GM21367 (cell line): ENCODE data around the gene MYH2.

Source experiments
- ATAC-seq: cut with Tn5 transposase; IDR thresholded peaks from one replicate; pipeline ENCODE4 v1.9.1; 2021; ENCODE audit not compliant: unreplicated experiment

MYH2 gene

GRCh38 chr17:10516638-10517037 lies 32.8 kb downstream of the MYH2 start:
- ATAC-seq: no peak

- ATAC-seq: no peak
These were observed 33.4 kb downstream of the MYH2 start for GRCh38 chr17:10516065-10516464.

GRCh38 chr17:10513299-10514067 lies 36.0 kb downstream of the MYH2 start:
- ATAC-seq: no peak

- no peak for ATAC-seq
These were observed 36.6 kb downstream of the MYH2 start for GRCh38 chr17:10512856-10513255.

GRCh38 chr17:10499950-10500349 lies 49.5 kb downstream of the MYH2 start:
- no peak for ATAC-seq

GRCh38 chr17:10492004-10492403 lies 57.5 kb downstream of the MYH2 start:
- no peak for ATAC-seq

DNA sequence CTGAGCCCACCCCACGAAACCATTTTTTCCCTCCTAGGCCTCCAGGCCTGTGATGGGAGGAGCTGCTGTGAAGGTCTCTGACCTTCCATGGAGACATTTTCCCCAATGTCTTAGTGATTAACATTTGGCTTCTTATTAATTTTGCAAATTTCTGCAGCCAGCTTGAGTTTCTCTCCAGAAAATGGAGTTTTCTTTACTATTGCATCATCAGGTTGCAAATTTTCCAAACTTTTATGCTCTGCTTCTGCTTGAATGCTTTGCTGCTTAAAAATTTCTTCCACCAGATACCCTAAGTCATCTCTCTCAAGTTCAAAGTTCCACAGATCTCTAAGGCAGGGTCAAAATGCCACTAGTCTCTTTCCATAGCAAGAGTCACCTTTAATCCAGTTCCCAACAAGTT lies 67.2 kb downstream of the MYH2 start:
- no peak for ATAC-seq

- ATAC-seq: no peak
These were observed 71.8 kb downstream of the MYH2 start for GRCh38 chr17:10477701-10478100.

DNA sequence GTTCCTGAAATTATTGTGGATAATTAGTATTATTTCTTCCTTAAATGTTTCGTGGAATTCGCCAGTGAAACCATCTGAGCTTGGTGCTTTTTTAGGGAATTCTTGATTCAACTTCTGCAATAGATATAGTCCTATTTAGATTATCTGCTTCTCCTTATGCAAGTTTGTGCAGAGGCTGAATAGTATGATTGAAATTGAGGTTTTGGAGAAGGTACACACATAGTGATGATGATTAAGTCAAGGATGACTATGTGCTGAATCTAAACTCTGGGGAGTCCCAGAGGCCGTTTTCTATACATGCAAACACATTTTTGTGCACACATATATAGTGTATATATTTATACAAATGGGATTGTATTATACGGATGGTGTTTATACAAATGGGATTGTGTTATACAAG lies 74.9 kb downstream of the MYH2 start:
- no peak for ATAC-seq

GRCh38 chr17:10471858-10472257 lies 77.6 kb downstream of the MYH2 start:
- no peak for ATAC-seq
